T47D (cell line): ENCODE measurements around the gene EPN2.
A peak's percentile ranks its signal among the peaks of the same experiment; 100 is the strongest.

Experiments used
- DNase-seq, 2 experiments: peaks; one replicate each; pipeline versions ENCODE4 v3.0.0 to v3.0.0-alpha.2; 2011 to 2012; ENCODE audit warnings: low read depth in 1 of 2, low spot score in 1 of 2
- JUND ChIP-seq: IDR thresholded peaks from 2 replicates; pipeline ENCODE4 v1.6.1; 2012; ENCODE audit warnings: low read depth
- in situ Hi-C: cut with HindIII; loops from 2 replicates; pipeline ENCODE4 v1.10.0; 2016; ENCODE audit warnings: low sequenced_read_pairs, low pct_unique_long_range_greater_than_20kb

EPN2 gene

GRCh38 chr17:19371259-19372010 is 134.3 kb downstream of the EPN2 start:
- in situ Hi-C loops: no loop called here
- DNase-seq: no peak
- no peak for TF ChIP-seq JUND

- no peak for TF ChIP-seq JUND
- DNase-seq: no peak
- in situ Hi-C loops: no loop called here
Measured at GRCh38 chr17:19372011-19372370, 134.8 kb downstream of the EPN2 start.

DNA sequence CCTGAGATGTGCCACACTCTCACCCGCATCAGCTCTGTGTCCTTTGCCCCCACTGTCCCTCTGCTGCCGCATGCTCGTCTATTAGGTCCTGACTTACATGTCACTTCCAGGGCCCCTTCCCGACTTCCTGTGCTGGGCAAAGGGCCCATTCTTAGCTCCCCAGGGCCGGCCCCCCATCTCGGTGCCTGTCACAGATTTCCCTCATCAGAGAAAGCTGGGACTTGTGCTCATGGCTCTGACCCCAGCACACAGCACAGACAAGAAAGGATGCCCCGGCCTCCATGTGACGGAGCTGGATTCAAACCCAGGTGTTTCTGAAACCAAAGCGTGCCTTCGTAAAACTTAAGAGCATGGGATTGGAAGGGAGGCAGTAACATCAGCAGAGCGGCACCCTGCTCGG is 135.3 kb downstream of the EPN2 start:
- in situ Hi-C loops: no loop called here
- no peak for TF ChIP-seq JUND
- DNase-seq: no peak

GRCh38 chr17:19372866-19373504 is 135.8 kb downstream of the EPN2 start:
- in situ Hi-C loops: no loop called here
- no peak for TF ChIP-seq JUND
- no peak for DNase-seq

- in situ Hi-C loops: no loop called here
- no peak for DNase-seq
- no peak for TF ChIP-seq JUND
Measured at GRCh38 chr17:19374136-19374535, 137.0 kb downstream of the EPN2 start.

DNA sequence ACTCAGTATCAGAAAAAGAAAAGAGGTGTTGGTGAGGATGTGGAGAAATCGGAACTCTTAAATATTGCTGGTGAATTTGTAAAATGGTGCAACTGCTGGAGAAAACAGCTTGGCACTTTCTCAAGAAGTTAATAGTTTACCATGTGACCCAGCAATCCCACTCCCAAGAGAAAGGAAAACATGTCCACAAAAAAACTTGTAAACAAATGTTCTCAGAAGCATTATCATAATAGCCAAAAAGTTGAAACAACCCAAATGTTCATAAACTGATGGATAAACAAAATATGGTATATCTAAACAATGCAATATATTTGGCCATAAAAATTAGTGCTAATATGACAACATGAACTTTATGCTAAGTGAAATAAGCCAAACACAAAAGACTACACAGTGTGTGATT is 138.6 kb downstream of the EPN2 start:
- in situ Hi-C loops: no loop called here
- TF ChIP-seq JUND: no peak
- no peak for DNase-seq

- TF ChIP-seq JUND: no peak
- in situ Hi-C loops: no loop called here
- DNase-seq: peak in 1 of 2 experiments; percentile 84
Measured at GRCh38 chr17:19376811-19377210, 139.6 kb downstream of the EPN2 start.

GRCh38 chr17:19377602-19378415 is 140.6 kb downstream of the EPN2 start:
- no peak for TF ChIP-seq JUND
- in situ Hi-C loops: no loop called here
- DNase-seq: peak; percentile 100

GRCh38 chr17:19378416-19379360 is 141.5 kb downstream of the EPN2 start, which contains the start of gene MAPK7:
Gene MAPK7 (plus strand): TSS chr17:19378498. CDS start chr17:19378901, 403 bp downstream.
- in situ Hi-C loops: no loop called here
- no peak for TF ChIP-seq JUND
- DNase-seq: no peak

GRCh38 chr17:19379361-19380065 is 142.3 kb downstream of the EPN2 start:
- no peak for TF ChIP-seq JUND

GRCh38 chr17:19380481-19381301 is 143.5 kb downstream of the EPN2 start:
- in situ Hi-C loops: no loop called here
- TF ChIP-seq JUND: no peak
- no peak for DNase-seq

More at GRCh38 chr17:19379361-19380065, 142.3 kb downstream of the EPN2 start:
- in situ Hi-C loops: no loop called here
- DNase-seq: no peak
